VCaP (cell line): ENCODE results near the gene SLC4A2.

Source experiments
- H3K27ac ChIP-seq: fragments of 450-650 bp; 2 replicates; pipeline ENCODE4 v1.5.1; 2017
- CTCF ChIP-seq: fragments of 450-650 bp; conservative IDR thresholded peaks from 2 replicates; pipeline ENCODE4 v1.5.1; 2017; ENCODE audit warnings: mild to moderate bottlenecking, moderate library complexity

Gene SLC4A2

GRCh38 chr7:151091988-151092387 lies 32.6 kb downstream of the SLC4A2 start:
- TF ChIP-seq CTCF = no peak
- H3K27ac ChIP-seq = no peak overlapping the region

GRCh38 chr7:151093748-151094147 lies 34.4 kb downstream of the SLC4A2 start:
- no peak overlapping the region for H3K27ac ChIP-seq
- TF ChIP-seq CTCF = no peak

- H3K27ac ChIP-seq = peak overlapping the region; percentile 23; the same call in 1 of the 2 replicates
Measured at GRCh38 chr7:151094675-151095074, 35.3 kb downstream of the SLC4A2 start.

GRCh38 chr7:151095123-151095797 lies 35.9 kb downstream of the SLC4A2 start:
- peak overlapping the region; percentile 23; the same call in 1 of the 2 replicates for H3K27ac ChIP-seq
- no peak for TF ChIP-seq CTCF

More at GRCh38 chr7:151094675-151095074, 35.3 kb downstream of the SLC4A2 start:
- TF ChIP-seq CTCF = no peak

- no peak overlapping the region for H3K27ac ChIP-seq
- TF ChIP-seq CTCF = no peak
Measured at GRCh38 chr7:151095828-151096475, 36.6 kb downstream of the SLC4A2 start.

- H3K27ac ChIP-seq = no peak overlapping the region
- no peak for TF ChIP-seq CTCF
Measured at GRCh38 chr7:151099486-151100211, 40.3 kb downstream of the SLC4A2 start.

- TF ChIP-seq CTCF = no peak
- H3K27ac ChIP-seq = peak overlapping the region; percentile 10; the same call in 1 of the 2 replicates
Measured at GRCh38 chr7:151100921-151101320, 41.5 kb downstream of the SLC4A2 start.
